Fibroblast of lung (primary cell): ENCODE data around the gene CHCHD1. TPM values are rescaled to one million over a fixed set of nuclear protein-coding genes. Genes with fewer than 3 reads are reported as not detected.
"Not testable (repeated sequence)": the region's sequence is repeated elsewhere in the genome, so short reads cannot be mapped to it uniquely, and the experiment has no call there.

ENCODE experiments used
- DNase-seq, 2 donors: peaks; one replicate each; pipeline versions ENCODE4 v3.0.0 to v3.0.0-alpha.2; 2010; ENCODE audit warnings: low read depth in 2 of 2
- H2AFZ ChIP-seq: 2 replicates; pipeline ENCODE4 v1.5.1; 2012; ENCODE audit warnings: low read length, control low read depth, inconsistent platforms
- H3K27ac ChIP-seq: 2 replicates; pipeline ENCODE4 v1.5.1; 2011; ENCODE audit warnings: low read length, control low read depth; ENCODE audit not compliant: insufficient read depth
- H3K27me3 ChIP-seq: 2 replicates; pipeline ENCODE4 v1.5.1; 2011; ENCODE audit warnings: mild to moderate bottlenecking, low read length; ENCODE audit not compliant: control insufficient read depth, insufficient read depth
- H3K36me3 ChIP-seq: 2 replicates; pipeline ENCODE4 v1.5.1; 2011; ENCODE audit warnings: low read length; ENCODE audit not compliant: control insufficient read depth, insufficient read depth
- H3K4me1 ChIP-seq: 2 replicates; pipeline ENCODE4 v1.5.1; 2011; ENCODE audit warnings: low read length; ENCODE audit not compliant: control insufficient read depth, insufficient read depth; ENCODE audit errors: extremely low read depth
- H3K4me2 ChIP-seq: 2 replicates; pipeline ENCODE4 v1.5.1; 2011; ENCODE audit warnings: low read length, control low read depth; ENCODE audit not compliant: insufficient read depth; ENCODE audit errors: extremely low read depth
- H3K4me3 ChIP-seq, 4 experiments: fragments of 200-600 bp in 1 of 4; sonication (generic) in 1 of 4; replicated peaks in 1 of 4; 2 replicates each; pipeline ENCODE4 v1.5.1; 2011 to 2016; ENCODE audit warnings: low read length in 4 of 4, low read depth in 3 of 4, mild to moderate bottlenecking in 3 of 4, control low read depth in 2 of 4, inconsistent platforms in 1 of 4, mixed read lengths in 1 of 4; ENCODE audit not compliant: insufficient read depth in 1 of 4; ENCODE audit errors: control extremely low read depth in 1 of 4
- H3K79me2 ChIP-seq: 2 replicates; pipeline ENCODE4 v1.5.1; 2012; ENCODE audit warnings: mild to moderate bottlenecking, low read length, inconsistent platforms; ENCODE audit not compliant: control insufficient read depth, insufficient read depth
- H3K9ac ChIP-seq: 2 replicates; pipeline ENCODE4 v1.5.1; 2011; ENCODE audit warnings: mild to moderate bottlenecking, low read length, control low read depth; ENCODE audit not compliant: insufficient read depth
- H3K9me3 ChIP-seq: 2 replicates; pipeline ENCODE4 v1.5.1; 2012; ENCODE audit warnings: low read depth, low read length; ENCODE audit not compliant: control insufficient read depth, insufficient read depth
- H4K20me1 ChIP-seq: 2 replicates; pipeline ENCODE4 v1.5.1; 2011; ENCODE audit warnings: low read length; ENCODE audit not compliant: control insufficient read depth, insufficient read depth; ENCODE audit errors: extremely low read depth
- EZH2 ChIP-seq: IDR thresholded peaks from 2 replicates; pipeline ENCODE4 v1.5.1; 2012; ENCODE audit warnings: low read length, control low read depth, mild to moderate bottlenecking; ENCODE audit errors: missing control alignments
- polyA plus RNA-seq, 2 donors: library from polyadenylated mRNA; depleted of rRNA in 1 of 2; stranded (reverse) in 1 of 2; unstranded in 1 of 2; fragments of >200 nt; gene quantifications; 2 replicates each; pipeline ENCODE4 v1.2.1, GENCODE V29; 2011 to 2012; ENCODE audit warnings: missing spikeins in 1 of 2
- total RNA-seq: library from RNA; depleted of rRNA; stranded (reverse); fragments of >200 nt; gene quantifications from 2 replicates; pipeline ENCODE4 v1.2.1, GENCODE V29; 2014
- TF ChIP-seq, protein P1 (sequence below), 2 donors: IDR thresholded peaks in 1 of 2; conservative IDR thresholded peaks in 1 of 2; 1 replicate in 1 of 2; 2 replicates in 1 of 2; pipeline ENCODE4 v1.5.1; 2011 to 2012; ENCODE audit warnings: low read length in 2 of 2, control low read depth in 1 of 2, inconsistent platforms in 1 of 2, low read depth in 1 of 2, mild to moderate bottlenecking in 1 of 2

Gene CHCHD1
- total and polyA plus RNA-seq, 2 donors (not counting 1 experiment from before 2014, with no cell fraction given) = 21.3 to 31.0 TPM

DNA sequence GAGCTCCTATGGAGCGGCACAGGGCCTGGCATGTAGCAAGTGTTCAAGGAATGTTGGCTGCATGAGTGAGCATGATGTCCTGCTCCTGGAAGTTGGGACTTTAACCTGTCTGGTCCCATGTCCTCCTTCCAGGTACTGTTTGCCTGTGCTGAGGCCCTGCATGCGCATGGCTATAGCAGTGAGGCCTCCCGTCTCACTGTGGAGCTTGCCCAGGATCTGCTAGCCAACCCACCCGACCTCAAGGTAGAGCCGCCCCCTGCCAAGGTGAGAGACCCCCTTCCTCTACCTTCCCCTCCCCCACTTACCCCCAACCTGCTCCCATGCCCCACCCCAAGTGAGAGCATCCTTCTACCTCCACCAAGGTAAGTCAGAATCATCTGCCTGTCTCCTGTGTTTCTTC lies 11.6 kb downstream of the CHCHD1 start:
- TF ChIP-seq, protein P1, sequence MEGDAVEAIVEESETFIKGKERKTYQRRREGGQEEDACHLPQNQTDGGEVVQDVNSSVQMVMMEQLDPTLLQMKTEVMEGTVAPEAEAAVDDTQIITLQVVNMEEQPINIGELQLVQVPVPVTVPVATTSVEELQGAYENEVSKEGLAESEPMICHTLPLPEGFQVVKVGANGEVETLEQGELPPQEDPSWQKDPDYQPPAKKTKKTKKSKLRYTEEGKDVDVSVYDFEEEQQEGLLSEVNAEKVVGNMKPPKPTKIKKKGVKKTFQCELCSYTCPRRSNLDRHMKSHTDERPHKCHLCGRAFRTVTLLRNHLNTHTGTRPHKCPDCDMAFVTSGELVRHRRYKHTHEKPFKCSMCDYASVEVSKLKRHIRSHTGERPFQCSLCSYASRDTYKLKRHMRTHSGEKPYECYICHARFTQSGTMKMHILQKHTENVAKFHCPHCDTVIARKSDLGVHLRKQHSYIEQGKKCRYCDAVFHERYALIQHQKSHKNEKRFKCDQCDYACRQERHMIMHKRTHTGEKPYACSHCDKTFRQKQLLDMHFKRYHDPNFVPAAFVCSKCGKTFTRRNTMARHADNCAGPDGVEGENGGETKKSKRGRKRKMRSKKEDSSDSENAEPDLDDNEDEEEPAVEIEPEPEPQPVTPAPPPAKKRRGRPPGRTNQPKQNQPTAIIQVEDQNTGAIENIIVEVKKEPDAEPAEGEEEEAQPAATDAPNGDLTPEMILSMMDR (conservative IDR thresholded peaks at IDR 0.05 in 1 of 2, IDR thresholded peaks at IDR 0.05 in 1 of 2; ENCODE audit: low read depth in 1 of 2, low read length in 2 of 2) = no peak
- no peak for TF ChIP-seq EZH2
- Histone ChIP-seq H3K9me3 (no peaks in the 10 kb centered on the region), H3K27ac (no peak overlapping the region), H2AFZ (no peak overlapping the region), H3K4me2 (no peak overlapping the region), H3K9ac (no peak overlapping the region), H3K79me2 (peaks cover 8% of the 10 kb centered on the region), H3K36me3 (peaks cover 56% of the 10 kb centered on the region), H4K20me1 (no peaks in the 10 kb centered on the region), H3K4me3 (no peak overlapping the region), H3K4me1 (no peaks in the 10 kb centered on the region), H3K27me3 (no peaks in the 10 kb centered on the region)
- no peak for DNase-seq

GRCh38 chr10:73795491-73795890 lies 13.6 kb downstream of the CHCHD1 start:
- H3K4me2 ChIP-seq, H3K9me3 ChIP-seq, H3K27me3 ChIP-seq, H3K27ac ChIP-seq, H3K4me3 ChIP-seq, H4K20me1 ChIP-seq, H3K79me2 ChIP-seq, H2AFZ ChIP-seq, H3K4me1 ChIP-seq, DNase-seq, H3K9ac ChIP-seq: not testable (repeated sequence)
- peaks cover 50% of the 10 kb centered on the region for H3K36me3 ChIP-seq

DNA sequence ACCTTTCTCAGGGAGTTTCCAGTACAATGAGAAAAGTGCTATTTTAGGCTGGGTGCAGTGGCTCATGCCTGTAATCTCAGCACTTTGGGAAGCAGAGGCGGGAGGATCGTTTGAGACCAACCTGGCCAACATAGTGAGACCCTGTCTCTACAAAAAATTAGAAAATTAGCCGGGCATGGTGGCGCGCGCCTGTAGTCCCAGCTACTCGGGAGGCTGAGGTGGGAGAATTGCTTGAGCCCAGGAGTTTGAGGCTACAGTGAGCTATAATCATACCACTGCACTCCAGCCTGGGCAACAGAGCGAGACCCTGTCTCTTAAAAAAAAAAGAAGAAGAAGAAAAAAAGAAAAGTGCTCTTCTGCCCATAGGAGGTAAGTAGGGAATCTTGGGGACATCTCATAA lies 14.2 kb downstream of the CHCHD1 start:
- DNase-seq, H3K9me3 ChIP-seq, H4K20me1 ChIP-seq, H3K4me1 ChIP-seq, H3K79me2 ChIP-seq, H3K27me3 ChIP-seq, H3K9ac ChIP-seq, H3K4me2 ChIP-seq, H3K4me3 ChIP-seq, H2AFZ ChIP-seq, H3K27ac ChIP-seq: not testable (repeated sequence)
- peaks cover 48% of the 10 kb centered on the region for H3K36me3 ChIP-seq

GRCh38 chr10:73796766-73797165 lies 14.9 kb downstream of the CHCHD1 start:
- no peak overlapping the region for H3K27ac ChIP-seq
- no peaks in the 10 kb centered on the region for H3K4me1 ChIP-seq
- no peak overlapping the region for H3K9ac ChIP-seq
- no peak for TF ChIP-seq EZH2
- TF ChIP-seq, protein P1 (conservative IDR thresholded peaks at IDR 0.05 in 1 of 2, IDR thresholded peaks at IDR 0.05 in 1 of 2; ENCODE audit: low read depth in 1 of 2, low read length in 2 of 2) = no peak
- H3K36me3 ChIP-seq = peaks cover 45% of the 10 kb centered on the region
- H3K27me3 ChIP-seq = no peaks in the 10 kb centered on the region
- H3K9me3 ChIP-seq = no peaks in the 10 kb centered on the region
- H3K79me2 ChIP-seq = no peaks in the 10 kb centered on the region
- no peak overlapping the region for H3K4me2 ChIP-seq
- H3K4me3 ChIP-seq = no peak overlapping the region
- no peaks in the 10 kb centered on the region for H4K20me1 ChIP-seq
- no peak overlapping the region for H2AFZ ChIP-seq
- no peak for DNase-seq
